GM19240 (cell line): ENCODE measurements around the gene TEX9.
A peak's percentile ranks its signal among the peaks of the same experiment; 100 is the strongest.
"Not testable (repeated sequence)": the region's sequence is repeated elsewhere in the genome, so short reads cannot be mapped to it uniquely, and the experiment has no call there.

Experiments used
- DNase-seq: peaks from one replicate; pipeline ENCODE4 v3.0.0; 2011; ENCODE audit warnings: low spot score; ENCODE audit not compliant: insufficient read length

TEX9 gene

GRCh38 chr15:56365075-56365711 is at the start of gene TEX9:
TSS of gene TEX9 (plus strand) at chr15:56365426. CDS start at chr15:56365451, 25 bp downstream.
- DNase-seq, result peak; percentile 50

DNA sequence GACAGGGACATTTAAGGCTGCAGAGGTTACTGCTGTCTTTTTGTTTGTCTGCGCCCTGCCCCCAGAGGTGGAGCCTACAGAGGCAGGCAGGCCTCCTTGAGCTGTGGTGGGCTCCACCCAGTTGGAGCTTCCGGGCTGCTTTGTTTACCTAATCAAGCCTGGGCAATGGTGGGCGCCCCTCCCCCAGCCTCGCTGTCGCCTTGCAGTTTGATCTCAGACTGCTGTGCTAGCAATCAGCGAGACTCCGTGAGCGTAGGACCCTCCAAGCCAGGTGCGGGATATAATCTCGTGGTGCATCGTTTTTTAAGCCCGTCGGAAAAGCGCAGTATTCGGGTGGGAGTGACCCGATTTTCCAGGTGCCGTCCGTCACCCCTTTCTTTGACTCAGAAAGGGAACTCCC is 48.7 kb upstream of the TEX9 start:
- not testable (repeated sequence) for DNase-seq

GRCh38 chr15:56320316-56320715 is 44.9 kb upstream of the TEX9 start:
- no peak for DNase-seq

GRCh38 chr15:56320861-56321260 is 44.4 kb upstream of the TEX9 start:
- no peak for DNase-seq

DNA sequence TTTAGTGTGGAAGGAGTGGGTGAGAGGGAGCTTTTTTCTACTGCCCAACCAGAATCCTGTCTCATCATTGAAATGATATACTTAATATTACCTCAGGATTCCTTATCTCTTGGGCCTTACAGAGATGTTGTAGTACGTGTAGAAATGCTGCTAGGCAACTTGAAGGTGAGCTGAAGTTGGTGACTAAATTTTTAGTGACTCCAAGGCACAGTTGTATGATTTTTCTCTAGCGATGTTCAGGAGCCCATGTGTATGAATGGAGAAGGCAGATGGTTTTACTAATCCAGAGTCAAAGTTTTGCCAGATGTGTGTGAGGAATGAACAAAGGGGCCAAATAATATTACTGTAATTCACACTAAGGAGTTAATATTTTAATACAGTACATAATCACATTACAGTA is 42.8 kb upstream of the TEX9 start:
- DNase-seq, result no peak

DNA sequence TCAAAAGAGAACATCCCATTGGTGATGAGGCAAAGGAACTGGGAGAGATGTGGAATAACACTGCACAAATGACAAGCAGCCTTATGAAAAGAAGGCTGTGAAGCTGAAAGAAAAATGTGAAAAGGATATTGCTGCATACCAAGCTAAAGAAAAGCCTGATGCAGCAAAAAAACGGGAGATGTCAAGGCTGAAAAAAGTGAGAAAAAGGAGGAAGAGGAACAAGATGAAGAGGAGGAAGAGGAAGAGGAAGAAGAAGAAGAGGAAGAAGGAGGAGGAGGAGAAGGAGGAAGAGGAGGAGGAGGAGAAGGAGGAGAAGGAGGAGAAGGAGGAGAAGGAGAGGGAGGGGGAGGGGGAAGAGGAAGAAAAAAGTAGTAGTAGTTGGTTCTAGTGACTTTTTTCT is 41.8 kb upstream of the TEX9 start:
- no peak for DNase-seq

GRCh38 chr15:56325186-56325585 is 40.0 kb upstream of the TEX9 start:
- DNase-seq, result no peak

DNA sequence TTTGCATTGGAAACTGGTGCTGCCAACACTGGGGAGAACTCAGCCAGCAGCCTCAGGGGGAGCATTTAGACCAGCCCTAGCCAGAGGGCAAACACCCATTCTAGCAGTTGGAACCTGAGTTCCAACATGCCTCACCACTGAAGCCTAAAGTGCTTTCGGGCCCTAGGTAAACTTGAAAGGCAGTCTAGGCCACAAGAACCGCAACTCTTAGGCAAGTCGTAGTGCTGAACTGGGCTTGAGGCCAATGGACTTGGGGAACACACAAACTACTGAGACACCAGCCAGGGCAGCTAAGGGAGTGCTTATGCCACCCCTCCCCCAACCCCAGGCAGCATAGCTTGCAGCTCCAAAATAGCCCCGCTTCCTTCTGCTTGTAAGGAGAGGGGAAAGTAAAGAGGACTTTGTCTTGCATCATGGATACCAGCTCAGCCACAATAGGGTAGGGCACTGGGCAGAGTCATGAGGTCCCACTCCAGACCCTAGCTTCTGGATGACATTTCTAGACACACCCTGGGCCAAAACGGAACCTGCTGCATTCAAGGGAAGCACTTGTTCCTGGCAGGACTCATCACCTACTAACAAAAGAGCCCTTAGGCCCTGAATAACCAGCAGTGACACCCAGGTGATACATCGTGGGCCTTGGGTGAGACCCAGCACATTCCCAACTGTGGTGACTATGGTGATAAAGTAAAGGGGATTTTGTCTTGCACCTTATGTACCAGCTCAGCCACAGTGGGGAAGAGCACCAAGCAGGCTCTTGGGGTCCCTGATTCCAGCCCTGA is 37.3 kb upstream of the TEX9 start:
- no peak for DNase-seq

DNA sequence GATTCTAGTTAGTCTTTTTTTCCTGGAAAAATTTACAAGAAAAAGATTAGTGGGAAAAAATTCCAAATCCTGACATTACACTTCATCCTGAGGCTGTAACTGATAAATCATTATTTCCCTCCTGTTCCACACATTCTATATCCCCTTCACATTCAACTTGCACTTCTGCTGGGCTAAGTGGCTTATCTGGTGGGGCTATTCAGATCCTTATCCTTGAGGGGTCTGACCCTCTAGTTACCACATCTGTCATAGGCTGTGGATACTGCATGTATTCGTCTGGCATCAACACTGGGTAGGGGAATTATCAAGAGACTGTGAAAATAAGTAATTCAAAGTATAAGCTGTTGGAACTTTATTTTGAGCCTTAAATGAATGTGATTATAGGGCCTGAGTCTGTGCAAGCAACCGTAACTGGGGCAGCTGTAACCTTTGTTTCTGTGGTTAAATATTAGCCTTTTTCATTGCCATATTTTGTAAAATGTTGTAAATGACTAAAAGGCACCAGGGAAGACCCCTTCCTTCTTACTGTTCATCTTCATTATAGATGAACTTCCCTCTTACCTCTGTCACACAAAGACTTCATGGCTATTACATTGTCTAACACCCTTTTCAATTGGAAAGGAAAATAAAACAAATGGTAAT is 28.0 kb upstream of the TEX9 start:
- no peak for DNase-seq

DNA sequence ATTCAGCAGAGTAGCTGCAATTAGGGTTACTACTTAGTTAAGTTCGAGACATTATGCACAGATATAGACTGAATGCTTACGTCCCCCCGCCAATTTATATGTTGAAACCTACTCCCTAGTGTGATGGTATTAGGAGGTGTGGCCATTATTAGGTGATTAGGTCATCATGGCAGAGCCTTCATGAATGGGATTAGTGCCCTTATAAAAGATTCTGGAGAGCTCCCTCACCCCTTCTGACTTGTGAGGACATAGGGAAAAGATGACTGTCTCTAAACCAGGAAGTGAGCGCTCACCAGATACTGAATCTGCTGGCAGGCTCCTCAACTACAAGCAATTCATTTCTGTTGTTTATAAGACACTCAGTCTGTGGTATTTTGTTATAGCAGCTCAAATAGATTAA is 25.6 kb upstream of the TEX9 start:
- no peak for DNase-seq

DNA sequence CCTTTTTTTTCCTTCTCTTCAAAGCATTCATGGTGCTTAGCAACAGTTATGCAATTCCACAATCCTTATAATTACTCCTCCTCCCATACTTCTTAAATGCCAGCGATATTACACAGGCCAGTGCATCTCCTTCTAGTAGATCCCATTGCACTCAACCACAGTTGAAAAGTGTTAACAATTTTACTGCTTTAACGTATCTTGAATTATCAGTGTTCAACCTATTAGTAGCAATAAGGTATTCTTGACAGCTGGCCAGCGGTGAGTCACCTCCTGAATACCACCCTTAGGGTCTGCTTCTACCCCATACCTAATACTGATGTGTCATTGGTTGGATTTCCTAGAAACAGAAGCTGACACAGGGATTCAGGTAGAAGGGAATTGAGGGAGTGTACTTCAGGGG is 24.0 kb upstream of the TEX9 start:
- no peak for DNase-seq

DNA sequence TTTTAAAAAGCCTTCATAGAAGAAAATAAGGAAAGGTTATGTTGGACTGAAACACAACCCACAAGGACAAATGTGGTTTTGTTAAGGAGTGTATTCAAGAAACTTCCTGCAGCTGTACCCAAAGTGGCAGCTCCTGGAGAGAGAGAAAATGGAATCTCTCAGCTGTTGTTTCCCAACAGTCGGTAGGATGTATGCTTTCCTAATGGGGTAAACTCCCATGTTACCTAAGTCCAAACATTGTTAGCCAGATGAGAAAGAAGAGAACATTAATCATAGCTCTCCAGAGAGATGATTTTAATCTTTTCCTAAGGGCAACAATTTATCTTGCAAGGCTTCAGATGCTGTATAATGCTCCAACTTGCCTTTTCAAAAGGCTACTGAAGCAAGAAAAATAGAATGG is 22.6 kb upstream of the TEX9 start:
- no peak for DNase-seq

GRCh38 chr15:56343879-56344278 is 21.3 kb upstream of the TEX9 start:
- DNase-seq, result no peak

GRCh38 chr15:56344336-56344735 is 20.9 kb upstream of the TEX9 start:
- no peak for DNase-seq

DNA sequence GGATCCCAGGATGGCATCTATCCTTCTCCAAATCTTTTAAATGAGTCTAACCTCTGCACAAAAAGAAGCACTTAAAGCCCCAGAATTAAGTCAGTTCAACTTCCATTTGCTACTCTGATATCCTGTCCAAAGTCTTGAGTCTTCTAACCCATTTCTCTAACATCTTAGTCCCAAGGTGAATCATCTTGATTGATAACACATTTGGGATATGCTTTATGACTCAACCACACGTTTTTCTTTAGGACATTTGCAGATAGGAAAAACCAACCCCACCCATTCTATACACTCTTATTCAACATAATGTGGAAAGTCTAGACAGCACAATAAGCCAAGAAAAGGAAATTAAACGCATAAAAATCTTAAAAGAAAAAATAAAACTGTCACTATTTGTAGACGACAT is 18.8 kb upstream of the TEX9 start:
- no peak for DNase-seq

- no peak for DNase-seq
These were observed 15.7 kb upstream of the TEX9 start for GRCh38 chr15:56349554-56349953.

GRCh38 chr15:56351353-56351752 is 13.9 kb upstream of the TEX9 start:
- no peak for DNase-seq

DNA sequence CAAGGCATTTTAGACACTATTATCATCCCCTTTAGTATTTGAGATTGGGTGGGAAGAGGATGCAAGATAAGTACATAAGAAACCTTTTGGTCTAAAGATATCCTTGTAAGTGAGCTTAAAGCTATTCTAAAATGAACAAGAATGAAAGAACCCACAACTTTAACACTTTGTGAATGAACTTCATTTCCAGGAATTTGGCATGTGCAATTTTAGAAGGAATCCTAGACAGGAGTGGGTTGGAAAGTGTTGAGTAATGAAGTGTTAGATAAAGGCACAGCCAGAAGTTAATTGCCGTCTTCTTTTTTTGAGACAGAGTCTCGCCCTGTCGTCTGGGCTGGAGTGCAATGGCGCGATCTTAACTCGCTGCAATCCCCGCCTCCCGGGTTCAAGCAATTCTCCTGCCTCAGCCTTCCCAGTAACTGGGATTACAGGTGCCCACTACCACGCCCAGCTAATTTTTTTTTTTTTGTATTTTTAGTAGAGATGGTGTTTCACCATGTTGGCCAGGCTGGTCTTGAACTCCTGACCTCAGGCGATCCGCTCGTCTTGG is 13.2 kb upstream of the TEX9 start:
- DNase-seq, result no peak

DNA sequence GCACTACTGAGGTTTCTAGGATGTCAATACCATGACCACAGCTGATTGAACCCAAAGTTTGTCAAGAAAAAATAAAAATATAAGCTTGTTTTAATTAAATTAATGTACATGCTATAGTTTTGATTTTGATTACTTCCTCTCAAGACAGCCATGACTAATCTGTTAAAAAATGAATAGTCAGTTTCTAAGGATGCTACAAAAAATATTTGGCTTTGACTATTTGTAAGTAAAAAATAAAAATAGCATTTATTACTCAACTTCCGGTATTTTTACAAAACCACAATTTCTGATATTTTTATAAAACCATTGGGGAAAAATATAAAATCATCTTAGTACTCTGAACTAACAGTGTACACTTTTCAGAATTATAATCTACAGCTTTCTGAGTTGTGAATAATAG is 12.1 kb upstream of the TEX9 start:
- no peak for DNase-seq

- no peak for DNase-seq
These were observed 11.5 kb upstream of the TEX9 start for GRCh38 chr15:56353740-56354139.

GRCh38 chr15:56356616-56357015 is 8.6 kb upstream of the TEX9 start:
- DNase-seq, result no peak

DNA sequence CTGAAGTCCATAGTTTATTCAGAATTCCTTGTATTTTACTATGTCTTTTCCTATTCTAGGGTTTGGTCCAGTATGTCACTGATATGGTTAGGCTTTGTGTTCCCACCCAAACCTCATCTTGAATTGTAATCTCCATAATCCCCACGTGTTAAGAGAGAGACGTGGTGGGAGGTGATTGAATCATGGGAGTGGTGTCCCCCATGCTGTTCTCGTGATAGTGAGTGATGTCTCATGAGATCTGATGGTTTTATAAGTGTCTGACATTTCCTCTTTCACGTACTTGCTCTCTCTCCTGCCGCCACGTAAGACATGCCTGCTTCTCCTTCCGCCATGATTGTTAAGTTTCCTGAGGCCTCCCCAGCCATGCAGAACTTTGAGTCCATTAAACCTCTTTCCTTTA is 6.6 kb upstream of the TEX9 start:
- DNase-seq, result no peak
